ENCODE measurements around the gene ATPAF2.
A peak's percentile ranks its signal among the peaks of the same experiment; 100 is the strongest.

Gene ATPAF2

GRCh38 chr17:17975436-17975835 lies 63.5 kb downstream of the ATPAF2 start:
- H3K79me1 ChIP-seq (replicated peaks; ENCODE audit: low read length, poor library complexity, severe bottlenecking): peaks cover 6% of the 10 kb centered on the region
- H4K8ac ChIP-seq (ENCODE audit: low read length): no peak overlapping the region

GRCh38 chr17:17972952-17973254 lies 66.1 kb downstream of the ATPAF2 start:
- H3K18ac ChIP-seq (ENCODE audit: low read depth in 1 of 2, low read length in 2 of 2): no peak overlapping the region
- WGBS: 16% methylated on average over 8 of the region's 13 CpGs
- H3K79me1 ChIP-seq (replicated peaks; ENCODE audit: low read length, poor library complexity, severe bottlenecking): peaks cover 10% of the 10 kb centered on the region
- no peak overlapping the region for H3K27ac ChIP-seq (ENCODE audit: low read length, poor library complexity, severe bottlenecking)
- H3K4me2 ChIP-seq (ENCODE audit: low read length, poor library complexity, severe bottlenecking): peak overlapping the region; percentile 90
- DNase-seq: no peak
- H3K27me3 ChIP-seq (ENCODE audit: control insufficient read depth in 1 of 2, insufficient read depth in 1 of 2, low read length in 2 of 2): no peaks in the 10 kb centered on the region
- no peak overlapping the region for H3K14ac ChIP-seq (ENCODE audit: low read length in 2 of 2)
- H4K91ac ChIP-seq (ENCODE audit: low read length): no peak overlapping the region
- H3K36me3 ChIP-seq (ENCODE audit: control insufficient read depth in 1 of 2, insufficient read depth in 2 of 2, low read depth in 1 of 2, low read length in 2 of 2): no peaks in the 10 kb centered on the region
- peak overlapping the region; percentile 93 for H3K9ac ChIP-seq (ENCODE audit: low read length)
- peaks cover 8% of the 10 kb centered on the region for H3K4me1 ChIP-seq (ENCODE audit: control insufficient read depth, insufficient read depth, low read depth, low read length)
- H2BK120ac ChIP-seq (ENCODE audit: low read depth, low read length): no peak overlapping the region
- H2AFZ ChIP-seq (ENCODE audit: low read depth, low read length): no peak overlapping the region
- no peak overlapping the region for H4K8ac ChIP-seq (ENCODE audit: low read length)
- H2AK5ac ChIP-seq (ENCODE audit: low read length, severe bottlenecking): no peak overlapping the region
- no peak overlapping the region for H3K4ac ChIP-seq (ENCODE audit: low read depth in 1 of 2, low read length in 2 of 2)
- no peaks in the 10 kb centered on the region for H3K9me3 ChIP-seq (ENCODE audit: control insufficient read depth, low read length)
- H2BK15ac ChIP-seq (ENCODE audit: low read depth, poor library complexity, severe bottlenecking): no peak overlapping the region
- H3K4me3 ChIP-seq (ENCODE audit: insufficient read depth in 1 of 2, low read depth in 1 of 2, low read length in 2 of 2): peak overlapping the region; percentile 69 to 81
- no peak overlapping the region for H3K23ac ChIP-seq (ENCODE audit: low read length in 2 of 2)
- H2BK5ac ChIP-seq (ENCODE audit: low read depth, low read length, poor library complexity, severe bottlenecking): no peak overlapping the region
- no peak overlapping the region for H2BK12ac ChIP-seq (ENCODE audit: low read length in 2 of 2)

More at GRCh38 chr17:17975436-17975835, 63.5 kb downstream of the ATPAF2 start:
- no peak overlapping the region for H3K9ac ChIP-seq (ENCODE audit: low read length)
- no peak overlapping the region for H3K27ac ChIP-seq (ENCODE audit: low read length, poor library complexity, severe bottlenecking)
- no peak overlapping the region for H2BK120ac ChIP-seq (ENCODE audit: low read depth, low read length)
- H3K27me3 ChIP-seq (ENCODE audit: control insufficient read depth in 1 of 2, insufficient read depth in 1 of 2, low read length in 2 of 2): no peaks in the 10 kb centered on the region
- no peak overlapping the region for H2AK5ac ChIP-seq (ENCODE audit: low read length, severe bottlenecking)
- no peaks in the 10 kb centered on the region for H3K9me3 ChIP-seq (ENCODE audit: control insufficient read depth, low read length)
- H3K23ac ChIP-seq (ENCODE audit: low read length in 2 of 2): no peak overlapping the region
- peaks cover 6% of the 10 kb centered on the region for H3K4me1 ChIP-seq (ENCODE audit: control insufficient read depth, insufficient read depth, low read depth, low read length)
- no peak overlapping the region for H3K4ac ChIP-seq (ENCODE audit: low read depth in 1 of 2, low read length in 2 of 2)
- WGBS: 73% methylated on average over 6 of the region's 8 CpGs
- H2AFZ ChIP-seq (ENCODE audit: low read depth, low read length): no peak overlapping the region
- no peaks in the 10 kb centered on the region for H3K36me3 ChIP-seq (ENCODE audit: control insufficient read depth in 1 of 2, insufficient read depth in 2 of 2, low read depth in 1 of 2, low read length in 2 of 2)
- no peak overlapping the region for H4K91ac ChIP-seq (ENCODE audit: low read length)
- H3K4me3 ChIP-seq (ENCODE audit: insufficient read depth in 1 of 2, low read depth in 1 of 2, low read length in 2 of 2): no peak overlapping the region
- H3K18ac ChIP-seq (ENCODE audit: low read depth in 1 of 2, low read length in 2 of 2): no peak overlapping the region
- H3K14ac ChIP-seq (ENCODE audit: low read length in 2 of 2): no peak overlapping the region
- DNase-seq: no peak
- no peak overlapping the region for H3K4me2 ChIP-seq (ENCODE audit: low read length, poor library complexity, severe bottlenecking)
- no peak overlapping the region for H2BK12ac ChIP-seq (ENCODE audit: low read length in 2 of 2)
- H2BK5ac ChIP-seq (ENCODE audit: low read depth, low read length, poor library complexity, severe bottlenecking): no peak overlapping the region
- no peak overlapping the region for H2BK15ac ChIP-seq (ENCODE audit: low read depth, poor library complexity, severe bottlenecking)

GRCh38 chr17:17972126-17972951 lies 66.6 kb downstream of the ATPAF2 start, which contains the start of the genes DRC3 and TOM1L2:
TSS of gene DRC3 (plus strand) at chr17:17972862. CDS start at chr17:17977599, 4,737 bp downstream.
TSS of gene TOM1L2 (minus strand) at chr17:17972400. CDS start at chr17:17972313, 87 bp downstream.
- no peaks in the 10 kb centered on the region for H3K36me3 ChIP-seq (ENCODE audit: control insufficient read depth in 1 of 2, insufficient read depth in 2 of 2, low read depth in 1 of 2, low read length in 2 of 2)
- H4K8ac ChIP-seq (ENCODE audit: low read length): no peak within 1 kb of the TSS
- H3K9ac ChIP-seq (ENCODE audit: low read length): peak within 1 kb of the TSS; percentile 93
- H2BK120ac ChIP-seq (ENCODE audit: low read depth, low read length): no peak within 1 kb of the TSS
- H2AK5ac ChIP-seq (ENCODE audit: low read length, severe bottlenecking): no peak within 1 kb of the TSS
- H3K27ac ChIP-seq (ENCODE audit: low read length, poor library complexity, severe bottlenecking): no peak within 1 kb of the TSS
- peak within 1 kb of the TSS; percentile 90 for H3K4me2 ChIP-seq (ENCODE audit: low read length, poor library complexity, severe bottlenecking)
- peak within 1 kb of the TSS; percentile 63 to 78 for H3K18ac ChIP-seq (ENCODE audit: low read depth in 1 of 2, low read length in 2 of 2)
- H3K4ac ChIP-seq (ENCODE audit: low read depth in 1 of 2, low read length in 2 of 2): peak within 1 kb of the TSS; percentile 71 to 77
- H3K4me1 ChIP-seq (ENCODE audit: control insufficient read depth, insufficient read depth, low read depth, low read length): peaks cover 8% of the 10 kb centered on the region
- under 1% methylated on average over 47 of the region's 59 CpGs for WGBS
- H4K91ac ChIP-seq (ENCODE audit: low read length): peak within 1 kb of the TSS; percentile 67
- H3K23ac ChIP-seq (ENCODE audit: low read length in 2 of 2): peak within 1 kb of the TSS in 1 of 2 experiments; percentile 98
- DNase-seq: peak; percentile 100
- H2BK12ac ChIP-seq (ENCODE audit: low read length in 2 of 2): peak within 1 kb of the TSS in 1 of 2 experiments; percentile 45
- H2BK5ac ChIP-seq (ENCODE audit: low read depth, low read length, poor library complexity, severe bottlenecking): no peak within 1 kb of the TSS
- peak within 1 kb of the TSS; percentile 90 to 94 for H3K4me3 ChIP-seq (ENCODE audit: insufficient read depth in 1 of 2, low read depth in 1 of 2, low read length in 2 of 2)
- H3K27me3 ChIP-seq (ENCODE audit: control insufficient read depth in 1 of 2, insufficient read depth in 1 of 2, low read length in 2 of 2): no peaks in the 10 kb centered on the region
- H3K79me1 ChIP-seq (replicated peaks; ENCODE audit: low read length, poor library complexity, severe bottlenecking): peaks cover 10% of the 10 kb centered on the region
- no peaks in the 10 kb centered on the region for H3K9me3 ChIP-seq (ENCODE audit: control insufficient read depth, low read length)
- H2BK15ac ChIP-seq (ENCODE audit: low read depth, poor library complexity, severe bottlenecking): peak within 1 kb of the TSS; percentile 45
- peak within 1 kb of the TSS in 1 of 2 experiments; percentile 89 for H3K14ac ChIP-seq (ENCODE audit: low read length in 2 of 2)
- peak within 1 kb of the TSS; percentile 51 for H2AFZ ChIP-seq (ENCODE audit: low read depth, low read length)

GRCh38 chr17:17971431-17972125 lies 67.4 kb downstream of the ATPAF2 start:
- Histone ChIP-seq H3K23ac (ENCODE audit: low read length in 2 of 2) (peak overlapping the region in 1 of 2 experiments; percentile 98), H4K8ac (ENCODE audit: low read length) (no peak overlapping the region), H3K4me3 (ENCODE audit: insufficient read depth in 1 of 2, low read depth in 1 of 2, low read length in 2 of 2) (peak overlapping the region; percentile 90 to 94), H4K91ac (ENCODE audit: low read length) (peak overlapping the region; percentile 9), H3K79me1 (replicated peaks; ENCODE audit: low read length, poor library complexity, severe bottlenecking) (peaks cover 10% of the 10 kb centered on the region), H2BK120ac (ENCODE audit: low read depth, low read length) (no peak overlapping the region), H3K27ac (ENCODE audit: low read length, poor library complexity, severe bottlenecking) (no peak overlapping the region), H3K4me2 (ENCODE audit: low read length, poor library complexity, severe bottlenecking) (peak overlapping the region; percentile 52), H3K4ac (ENCODE audit: low read depth in 1 of 2, low read length in 2 of 2) (peak overlapping the region; percentile 71 to 77), H2BK5ac (ENCODE audit: low read depth, low read length, poor library complexity, severe bottlenecking) (no peak overlapping the region), H2BK15ac (ENCODE audit: low read depth, poor library complexity, severe bottlenecking) (peak overlapping the region; percentile 45), H3K4me1 (ENCODE audit: control insufficient read depth, insufficient read depth, low read depth, low read length) (peaks cover 8% of the 10 kb centered on the region), H3K36me3 (ENCODE audit: control insufficient read depth in 1 of 2, insufficient read depth in 2 of 2, low read depth in 1 of 2, low read length in 2 of 2) (no peaks in the 10 kb centered on the region), H3K18ac (ENCODE audit: low read depth in 1 of 2, low read length in 2 of 2) (peak overlapping the region; percentile 63 to 78), H3K27me3 (ENCODE audit: control insufficient read depth in 1 of 2, insufficient read depth in 1 of 2, low read length in 2 of 2) (no peaks in the 10 kb centered on the region), H2AFZ (ENCODE audit: low read depth, low read length) (peak overlapping the region; percentile 51), H3K9me3 (ENCODE audit: control insufficient read depth, low read length) (no peaks in the 10 kb centered on the region), H3K9ac (ENCODE audit: low read length) (peak overlapping the region; percentile 92), H3K14ac (ENCODE audit: low read length in 2 of 2) (peak overlapping the region in 1 of 2 experiments; percentile 89), H2BK12ac (ENCODE audit: low read length in 2 of 2) (peak overlapping the region in 1 of 2 experiments; percentile 45), H2AK5ac (ENCODE audit: low read length, severe bottlenecking) (no peak overlapping the region)
- WGBS: 20% methylated on average over 33 of the region's 33 CpGs
- DNase-seq: peak; percentile 22

Data from mesenchymal stem cell (in vitro differentiated cells and primary cell).